Stimulated activated CD8-positive, alpha-beta memory T cell treated with anti-CD3 and anti-CD28 coated beads, Interleukin-15, amount 100 ng/mL, for 24 hours (primary cell): ENCODE data around the gene DNAAF8.

Experiments used
- DNase-seq: peaks from one replicate; pipeline ENCODE4 v3.0.0-alpha.2; 2020; ENCODE audit warnings: low read depth

The DNAAF8 gene

GRCh38 chr16:4753227-4753626, 18.9 kb downstream of the DNAAF8 start:
- no peak for DNase-seq

DNA sequence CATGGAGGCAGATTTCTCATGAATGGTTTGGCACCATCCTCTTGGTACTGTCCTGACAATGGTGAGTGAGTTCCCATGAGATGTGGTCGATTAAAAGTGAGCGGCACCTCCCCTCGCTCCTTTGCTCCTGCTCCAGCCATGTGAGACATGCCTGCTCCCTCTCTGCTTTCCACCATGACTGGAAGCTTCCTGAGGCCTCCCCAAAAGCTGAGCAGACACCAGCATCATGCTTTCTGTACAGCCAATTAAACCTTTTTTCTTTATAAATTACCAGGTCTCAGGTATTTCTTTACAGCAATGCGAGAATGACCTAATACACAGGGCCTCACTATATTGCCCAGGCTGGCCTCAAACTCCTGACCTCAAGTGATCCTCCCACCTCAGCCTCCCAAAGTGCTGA, 20.5 kb downstream of the DNAAF8 start:
- DNase-seq: no peak

GRCh38 chr16:4755687-4756086, 21.4 kb downstream of the DNAAF8 start:
- DNase-seq: no peak

- no peak for DNase-seq
Measured at GRCh38 chr16:4760221-4760910, 26.0 kb downstream of the DNAAF8 start.

GRCh38 chr16:4762205-4762604, 27.9 kb downstream of the DNAAF8 start:
- DNase-seq: no peak

GRCh38 chr16:4763791-4764190, 29.5 kb downstream of the DNAAF8 start:
- no peak for DNase-seq

GRCh38 chr16:4765511-4766474, 31.5 kb downstream of the DNAAF8 start:
- DNase-seq: no peak

DNA sequence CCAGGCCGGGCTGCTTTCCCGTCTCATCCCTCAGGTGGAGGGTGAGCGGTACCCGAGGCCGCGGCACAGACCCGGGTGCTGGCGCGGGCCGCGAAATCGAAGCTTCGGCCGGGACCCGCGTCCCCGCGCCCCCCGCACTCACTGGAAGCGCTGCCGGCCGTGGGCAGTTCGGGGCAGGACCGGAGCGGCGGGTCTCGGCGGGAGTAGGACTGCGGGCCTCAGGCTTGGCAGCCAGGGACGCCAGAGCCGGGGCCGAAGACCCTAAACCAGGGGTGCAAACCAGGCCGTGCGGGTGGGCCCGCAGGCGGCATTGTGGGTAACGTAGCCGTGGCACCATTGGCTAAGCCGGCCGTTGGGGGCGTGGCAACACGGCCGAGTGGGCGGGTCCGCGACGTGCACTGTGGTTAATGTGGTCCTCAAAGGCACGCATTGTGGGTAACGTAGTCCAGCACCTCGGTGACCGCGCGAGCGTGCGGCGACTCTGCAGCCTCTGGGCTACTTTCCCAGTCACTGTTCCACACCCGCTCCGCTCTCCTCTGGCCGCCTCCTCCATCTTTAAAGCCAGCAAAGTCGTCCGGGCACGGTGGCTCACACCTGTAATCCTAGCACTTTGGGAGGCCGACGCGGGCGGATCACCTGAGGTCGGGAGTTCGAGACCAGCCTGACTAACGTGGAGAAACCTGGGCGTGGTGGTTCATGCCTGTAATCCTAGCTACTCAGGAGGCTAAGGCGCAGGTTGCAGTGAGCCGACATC, 32.7 kb downstream of the DNAAF8 start, which contains the start of gene ZNF500:
ZNF500 (minus strand) TSS at position 288 of the 754 bp plus-strand sequence. CDS start 1,184 bp downstream, outside the sequence.
- DNase-seq: peak; percentile 99

- DNase-seq: no peak
Measured at GRCh38 chr16:4767872-4768548, 33.7 kb downstream of the DNAAF8 start.

DNA sequence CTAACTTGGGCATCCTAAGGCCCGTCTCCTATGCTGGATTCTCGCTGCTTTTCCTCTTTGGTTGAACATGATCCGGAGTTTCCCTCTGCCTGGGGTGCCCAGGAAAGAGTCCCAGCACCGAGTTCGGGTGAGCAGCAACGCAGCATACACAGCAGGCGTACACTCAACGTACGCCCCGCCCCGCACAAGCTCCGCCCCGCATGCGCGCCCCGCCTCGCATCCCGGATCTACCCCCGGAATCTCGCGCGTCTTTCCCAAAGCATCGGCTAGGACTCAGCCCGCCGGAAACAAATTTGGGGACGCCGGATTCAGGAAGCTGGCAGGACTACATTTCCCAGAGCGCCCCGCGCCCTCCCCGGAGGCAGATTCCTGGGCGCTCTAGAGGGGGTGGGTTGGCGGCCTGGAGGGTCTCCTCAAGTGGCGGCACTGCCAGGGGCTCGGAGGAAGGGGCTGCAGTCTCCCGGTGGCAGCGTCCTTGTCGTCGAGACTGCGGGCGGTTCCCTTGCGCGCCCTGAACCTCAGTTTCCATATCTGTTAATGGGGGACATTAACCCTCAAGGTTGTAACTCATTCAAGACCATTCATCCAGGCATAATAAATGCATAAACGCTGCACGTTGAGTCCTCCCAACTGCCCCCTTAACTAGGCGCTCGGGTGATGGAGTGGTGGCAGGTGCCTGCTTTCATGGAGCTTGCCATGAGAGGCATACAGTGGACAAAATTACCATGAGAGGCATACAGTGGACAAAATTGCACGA, 34.4 kb downstream of the DNAAF8 start:
- peak; percentile 67 for DNase-seq

DNA sequence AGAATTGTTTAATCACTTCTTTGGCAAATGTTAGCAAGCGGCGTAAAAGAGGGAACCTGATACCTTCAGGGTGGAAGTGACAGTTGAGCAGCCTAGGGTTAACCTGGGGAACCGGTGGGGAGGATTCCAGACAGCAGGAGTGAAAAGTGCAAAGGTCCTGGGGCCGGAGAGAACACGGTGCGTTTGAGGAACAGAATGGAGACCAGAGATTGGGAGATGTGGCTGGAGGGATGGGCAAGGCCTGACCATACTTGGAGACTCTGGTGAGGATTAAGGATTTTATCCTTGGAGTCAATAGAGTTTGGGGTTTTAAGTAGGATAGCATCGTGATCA, 34.9 kb downstream of the DNAAF8 start:
- DNase-seq: no peak

DNA sequence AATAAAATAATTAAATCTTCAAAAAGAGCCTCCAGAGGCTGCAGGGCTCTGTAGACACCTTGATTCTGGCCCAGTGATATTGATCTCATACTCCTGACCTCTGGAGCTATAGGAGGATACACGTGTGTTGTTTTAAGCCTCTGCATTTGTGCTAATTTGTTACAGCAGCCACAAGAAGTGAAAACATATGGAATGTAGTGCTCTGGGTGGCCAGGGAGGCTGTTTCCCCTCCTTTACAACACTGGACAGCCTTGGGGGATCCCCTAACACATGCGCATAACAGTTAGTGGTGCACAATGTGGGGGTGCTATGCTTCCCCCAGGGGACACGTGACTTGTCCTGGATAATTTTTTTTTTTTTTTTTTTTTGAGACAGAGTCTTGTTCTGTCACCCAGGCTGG, 37.3 kb downstream of the DNAAF8 start:
- no peak for DNase-seq

- DNase-seq: no peak
Measured at GRCh38 chr16:4772351-4772750, 38.0 kb downstream of the DNAAF8 start.

GRCh38 chr16:4775005-4775404, 40.7 kb downstream of the DNAAF8 start:
- no peak for DNase-seq

DNA sequence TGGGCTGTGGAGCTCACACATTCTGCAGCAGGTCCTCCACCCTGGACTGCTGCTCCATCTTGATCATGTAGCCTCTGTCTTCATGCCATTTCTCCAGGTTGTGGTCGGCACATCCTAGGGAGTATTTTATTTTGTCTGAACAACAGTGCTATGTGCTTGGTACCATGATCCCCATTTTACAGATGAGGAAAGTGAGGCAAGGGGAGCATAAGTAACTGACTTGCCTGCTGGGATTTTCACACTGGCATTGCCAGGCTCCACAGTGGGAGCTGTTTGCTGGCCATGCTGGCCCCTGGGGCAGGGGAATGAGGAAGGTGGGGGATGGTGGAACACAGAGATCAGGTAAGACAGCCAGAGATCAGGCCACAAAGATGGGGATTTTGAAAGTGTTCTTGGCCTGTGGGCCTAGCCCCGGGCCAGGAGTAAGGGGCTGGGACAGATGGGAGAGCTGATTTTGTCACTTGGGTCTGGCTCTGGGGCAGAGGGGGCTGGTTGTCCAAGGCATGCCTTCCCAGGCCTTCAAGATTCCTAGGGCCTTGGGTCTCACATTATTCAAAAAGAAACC, 41.9 kb downstream of the DNAAF8 start:
- no peak for DNase-seq

DNA sequence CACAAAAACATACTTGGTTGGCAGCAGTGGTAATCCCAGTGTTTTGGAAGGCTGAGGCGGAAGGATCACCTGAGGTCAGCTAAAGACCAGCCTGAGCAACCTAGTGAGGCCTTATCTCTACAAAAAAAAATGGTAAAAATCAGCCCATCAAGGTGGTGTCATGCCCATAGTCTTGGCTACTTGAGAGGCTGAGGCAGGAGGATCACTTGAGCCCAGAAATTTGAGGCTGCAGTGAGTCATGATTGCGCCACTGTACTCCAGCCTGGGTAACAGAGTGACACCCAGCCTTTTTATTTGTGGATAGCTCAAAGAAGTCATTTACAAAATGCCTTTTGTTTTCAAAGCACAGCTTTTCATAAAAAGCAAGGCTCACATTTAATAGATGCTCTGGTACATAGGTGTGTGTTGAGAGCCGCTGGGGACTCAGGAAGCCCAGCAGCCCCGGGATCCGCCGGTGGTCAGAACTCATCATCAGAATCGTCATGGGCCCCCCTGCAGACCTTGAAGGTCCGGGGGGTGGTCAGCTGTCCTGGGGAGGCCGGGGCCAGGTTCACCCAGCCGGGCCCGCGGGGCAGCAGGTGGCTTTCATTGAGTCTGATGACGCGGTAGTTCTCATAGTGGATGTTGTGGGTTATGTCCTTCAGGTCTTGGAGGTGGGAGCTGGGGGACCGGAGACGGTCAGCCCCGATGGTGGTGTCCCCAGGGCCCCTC, 43.2 kb downstream of the DNAAF8 start:
- no peak for DNase-seq

DNA sequence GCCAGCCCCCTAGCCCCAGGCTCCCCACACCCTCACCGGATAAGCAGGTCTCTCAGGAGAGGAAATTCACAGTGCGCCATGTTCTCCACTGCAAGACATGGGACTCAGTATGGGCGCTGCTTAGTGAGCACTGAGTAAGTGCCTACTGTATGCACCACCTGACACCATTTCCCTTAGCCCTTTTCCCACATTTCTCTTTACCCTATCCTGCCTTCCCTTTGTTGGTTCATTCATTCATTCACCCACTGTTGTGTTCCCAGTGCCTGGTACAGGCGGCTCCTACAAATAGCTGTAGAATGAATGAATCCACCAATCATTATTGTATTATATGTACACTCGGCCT, 43.7 kb downstream of the DNAAF8 start:
- no peak for DNase-seq

DNA sequence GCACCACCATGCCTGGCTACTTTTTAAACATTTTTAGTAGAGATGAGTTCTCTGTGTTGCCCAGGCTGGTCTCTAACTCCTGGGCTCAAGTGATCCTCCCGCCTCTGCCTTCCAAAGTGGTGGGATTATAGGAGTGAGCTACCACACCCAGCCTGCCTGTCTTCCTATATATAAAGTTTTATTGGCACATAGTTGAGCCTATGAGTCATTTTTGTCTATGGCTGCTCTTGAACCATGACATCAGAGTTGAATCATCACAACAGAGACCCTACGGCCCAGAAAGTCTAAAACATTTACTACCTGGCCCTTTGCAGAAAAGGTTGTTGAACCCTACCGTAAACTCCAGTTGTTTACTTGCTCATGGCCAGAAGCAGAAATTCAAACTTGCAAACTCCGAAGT, 45.9 kb downstream of the DNAAF8 start:
- no peak for DNase-seq

- no peak for DNase-seq
Measured at GRCh38 chr16:4783251-4783950, 49.1 kb downstream of the DNAAF8 start.

GRCh38 chr16:4783951-4784336, 49.6 kb downstream of the DNAAF8 start:
- no peak for DNase-seq
